GM18858 (cell line): ENCODE results near the gene SNCG.
"Not testable (repeated sequence)": the region's sequence is repeated elsewhere in the genome, so short reads cannot be mapped to it uniquely, and the experiment has no call there.

Experiments used
- ATAC-seq: cut with Tn5 transposase; IDR thresholded peaks from one replicate; pipeline ENCODE4 v1.9.1; 2021; ENCODE audit not compliant: unreplicated experiment

Gene SNCG

DNA sequence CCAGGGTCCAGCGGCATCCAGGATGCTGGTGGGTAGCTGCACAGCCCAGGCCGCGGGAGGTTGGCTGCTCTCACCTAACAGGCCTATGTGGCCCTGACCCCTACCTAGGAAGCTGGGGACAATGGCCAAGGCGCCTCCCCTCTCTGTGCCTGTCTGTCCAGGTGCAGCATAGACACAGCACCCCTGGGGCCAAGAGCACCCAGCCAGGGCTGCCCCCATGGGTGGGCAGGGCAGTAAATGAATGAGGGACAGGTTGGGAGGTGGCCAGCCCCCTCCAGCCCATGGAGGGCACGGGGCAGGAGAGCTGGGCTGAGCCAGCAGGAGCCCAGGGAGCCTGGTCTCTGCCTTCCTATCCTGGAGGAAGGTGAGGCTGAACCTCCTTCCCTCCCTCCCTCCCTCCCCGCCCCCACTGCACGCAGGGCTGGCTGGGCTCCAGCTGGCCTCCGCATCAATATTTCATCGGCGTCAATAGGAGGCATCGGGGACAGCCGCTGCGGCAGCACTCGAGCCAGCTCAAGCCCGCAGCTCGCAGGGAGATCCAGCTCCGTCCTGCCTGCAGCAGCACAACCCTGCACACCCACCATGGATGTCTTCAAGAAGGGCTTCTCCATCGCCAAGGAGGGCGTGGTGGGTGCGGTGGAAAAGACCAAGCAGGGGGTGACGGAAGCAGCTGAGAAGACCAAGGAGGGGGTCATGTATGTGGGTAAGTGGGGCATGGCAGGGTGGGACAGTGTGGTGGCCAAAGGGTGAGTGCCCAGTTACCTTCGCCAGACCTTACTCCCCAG is at the start of gene SNCG:
Gene SNCG (plus strand): TSS at position 484 of the 785 bp plus-strand sequence. CDS start 99 bp downstream, at position 583.
- no peak for ATAC-seq

- no peak for ATAC-seq
Measured at GRCh38 chr10:86914734-86915133, 43.7 kb upstream of the SNCG start.

DNA sequence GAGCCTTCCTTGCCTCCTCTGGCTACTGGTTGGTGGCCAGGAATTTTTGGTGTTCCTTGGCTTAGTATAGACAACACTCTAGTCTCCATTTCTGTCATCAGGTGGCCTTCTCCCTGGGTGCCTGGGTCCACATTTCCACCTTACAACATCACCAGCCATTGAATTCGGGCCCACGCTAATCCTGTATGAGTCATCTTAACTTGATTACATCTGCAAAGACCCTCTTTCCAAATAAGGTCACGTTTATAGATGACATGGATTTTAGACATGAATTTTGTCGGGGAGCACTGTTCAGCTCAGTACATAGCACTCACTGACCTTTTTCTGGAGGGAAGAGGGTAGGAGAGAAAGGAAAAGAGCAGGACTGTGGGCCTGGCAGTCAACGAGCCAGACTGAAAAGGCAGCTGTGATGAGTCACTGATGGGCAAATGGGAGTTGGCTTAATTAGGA is 40.4 kb upstream of the SNCG start:
- ATAC-seq: no peak

GRCh38 chr10:86922553-86922961 is 35.8 kb upstream of the SNCG start:
- no peak for ATAC-seq

DNA sequence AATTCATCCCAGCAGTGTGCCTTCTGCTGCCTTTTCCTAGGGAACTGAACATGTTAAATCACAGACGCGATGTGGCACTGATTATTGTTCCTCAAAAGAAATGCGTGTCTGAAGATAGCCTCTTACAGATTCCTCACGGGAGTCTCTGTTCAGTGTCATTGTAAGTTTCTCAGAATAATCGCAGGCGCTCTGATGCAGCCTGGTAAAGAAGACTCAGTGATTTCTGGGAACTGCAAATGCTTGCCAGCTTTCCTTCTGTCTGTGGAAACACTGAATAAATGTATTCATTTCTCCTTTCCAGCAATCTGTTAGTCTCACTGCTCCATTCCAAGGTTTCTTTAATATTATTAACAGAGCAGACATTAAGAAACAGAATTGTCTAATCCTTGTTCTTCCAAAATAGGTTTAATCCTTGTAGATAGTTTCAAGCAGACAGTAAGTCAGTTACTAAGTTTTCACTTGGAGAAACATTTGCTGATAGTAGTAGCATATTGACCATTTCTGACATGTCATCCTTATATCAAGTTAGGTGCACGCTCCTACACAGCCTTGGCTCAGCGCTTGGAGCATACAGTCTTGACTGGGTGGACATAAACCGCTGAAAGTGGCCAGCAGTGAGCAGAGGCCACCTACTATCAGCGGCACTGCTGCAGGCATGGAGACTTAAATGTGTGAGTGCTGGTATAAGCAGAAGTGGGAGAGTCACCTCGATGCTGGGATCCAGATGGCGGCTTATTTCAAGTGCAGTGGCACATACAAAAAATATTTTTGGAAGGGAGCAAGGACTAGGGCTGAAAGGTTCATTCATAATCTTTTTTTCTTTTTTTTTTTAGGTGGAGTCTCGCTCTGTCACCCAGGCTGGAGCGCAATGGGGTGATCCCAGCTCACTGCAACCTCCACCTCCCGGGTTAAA is 28.7 kb upstream of the SNCG start:
- no peak for ATAC-seq

GRCh38 chr10:86931872-86932271 is 26.5 kb upstream of the SNCG start:
- no peak for ATAC-seq

DNA sequence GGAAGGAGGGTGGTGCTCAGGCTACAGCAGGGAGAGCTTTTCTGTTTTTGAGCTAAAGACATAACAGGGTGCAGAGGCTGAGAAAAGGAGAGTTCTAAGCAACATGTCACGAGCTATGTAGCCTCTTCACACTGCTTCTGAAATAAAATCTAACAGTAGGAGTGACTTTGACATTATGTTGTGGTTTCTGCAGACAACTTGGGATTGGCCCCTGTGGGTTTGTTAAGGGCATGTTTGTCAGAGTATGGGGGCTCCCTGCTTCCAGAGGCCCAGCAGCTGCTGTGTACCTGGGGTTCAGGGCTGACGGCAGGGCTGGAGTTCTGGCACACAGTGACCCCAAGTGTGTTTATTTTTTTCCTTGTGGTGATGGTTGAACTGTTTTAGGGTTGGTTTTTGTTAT is 25.7 kb upstream of the SNCG start:
- no peak for ATAC-seq

GRCh38 chr10:86934162-86934711 is 24.2 kb upstream of the SNCG start:
- ATAC-seq: not testable (repeated sequence)

DNA sequence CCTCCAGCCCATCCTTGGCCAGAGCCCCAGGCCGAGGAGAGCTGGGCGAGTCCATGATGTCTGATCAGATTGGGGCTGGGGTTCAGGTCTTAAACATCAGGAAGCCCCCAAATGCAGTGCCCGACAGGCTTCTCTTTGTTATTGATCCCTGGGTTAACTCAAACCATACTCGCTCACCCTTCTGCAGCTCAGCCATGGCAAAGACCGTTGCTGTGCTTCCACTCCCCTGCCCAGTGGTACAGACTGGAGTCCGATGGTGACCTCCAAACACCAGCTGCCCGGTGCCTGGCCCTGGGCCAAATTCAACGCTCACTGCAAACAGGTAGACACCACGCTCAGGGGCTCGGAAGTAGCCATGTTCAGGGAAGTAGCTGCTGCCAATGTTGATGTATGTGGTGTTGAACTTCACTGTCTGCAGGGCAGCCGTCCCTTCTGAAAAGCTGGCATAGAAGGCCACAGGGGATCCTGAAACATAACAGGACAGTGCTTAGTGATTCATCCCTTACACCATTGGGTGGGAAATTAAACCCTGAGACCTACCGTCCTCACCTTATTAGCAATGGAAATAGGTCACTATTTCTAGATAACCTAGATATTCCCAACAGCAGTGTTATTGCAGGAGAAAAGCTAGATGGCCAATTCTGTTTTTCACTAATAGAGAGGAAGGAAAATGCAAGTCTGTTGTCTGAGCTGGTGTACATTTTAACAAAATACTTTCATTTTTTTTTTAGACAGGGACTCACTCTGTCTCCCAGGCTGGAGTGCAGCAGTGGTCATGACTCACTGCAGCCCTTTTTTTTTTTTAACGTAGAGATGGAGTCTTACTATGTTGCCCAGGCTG is 21.5 kb upstream of the SNCG start:
- no peak for ATAC-seq

GRCh38 chr10:86937502-86938154 is 20.8 kb upstream of the SNCG start:
- ATAC-seq: no peak

- ATAC-seq: no peak
Measured at GRCh38 chr10:86938260-86938659, 20.1 kb upstream of the SNCG start.

GRCh38 chr10:86940076-86940475 is 18.3 kb upstream of the SNCG start:
- not testable (repeated sequence) for ATAC-seq

DNA sequence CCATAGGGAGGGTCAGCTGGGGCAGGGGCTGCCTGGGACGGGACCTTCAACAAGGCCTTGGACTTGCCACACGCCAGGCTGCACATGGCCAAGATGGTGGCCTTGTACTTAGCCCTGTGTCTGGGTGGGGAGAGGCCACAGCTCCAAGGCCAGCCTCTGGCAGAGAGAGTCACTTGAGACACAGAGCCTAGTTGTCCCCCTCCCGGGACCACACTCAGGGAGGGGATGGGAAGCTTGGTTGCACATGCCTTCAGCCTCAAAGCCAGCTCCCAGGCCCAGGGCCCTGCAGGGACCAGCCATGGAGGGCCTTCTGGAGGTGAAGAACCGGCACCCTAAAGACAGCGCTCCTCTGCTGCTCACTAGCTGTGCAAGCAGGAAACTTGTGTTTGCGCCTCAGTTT is 17.7 kb upstream of the SNCG start:
- ATAC-seq: no peak

- no peak for ATAC-seq
Measured at GRCh38 chr10:86941426-86941825, 17.0 kb upstream of the SNCG start.

DNA sequence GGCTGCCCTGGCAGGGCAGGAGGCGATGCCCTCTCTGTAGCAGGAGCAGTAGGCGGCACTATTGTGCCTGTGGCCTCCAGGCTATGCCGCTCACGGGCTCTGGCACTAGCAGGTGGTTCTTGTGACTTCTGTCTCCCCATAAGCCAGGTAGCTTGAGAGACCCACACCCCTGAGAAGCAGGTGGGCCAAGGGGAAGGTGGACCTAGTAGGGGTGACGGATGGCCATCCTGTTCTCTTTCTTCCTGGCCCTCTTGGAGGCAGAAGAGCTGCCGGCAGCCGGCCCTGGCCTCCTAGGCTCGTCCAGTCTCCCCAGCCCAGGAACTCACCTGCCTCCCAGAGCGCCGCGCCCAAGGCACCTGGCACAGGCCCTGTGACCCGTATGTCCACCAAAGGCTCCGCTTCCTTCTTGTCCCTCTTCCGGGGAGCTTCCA is 16.4 kb upstream of the SNCG start:
- ATAC-seq: no peak

GRCh38 chr10:86942441-86943315 is 15.7 kb upstream of the SNCG start:
- no peak for ATAC-seq

- ATAC-seq: no peak
Measured at GRCh38 chr10:86943316-86944030, 14.9 kb upstream of the SNCG start.

DNA sequence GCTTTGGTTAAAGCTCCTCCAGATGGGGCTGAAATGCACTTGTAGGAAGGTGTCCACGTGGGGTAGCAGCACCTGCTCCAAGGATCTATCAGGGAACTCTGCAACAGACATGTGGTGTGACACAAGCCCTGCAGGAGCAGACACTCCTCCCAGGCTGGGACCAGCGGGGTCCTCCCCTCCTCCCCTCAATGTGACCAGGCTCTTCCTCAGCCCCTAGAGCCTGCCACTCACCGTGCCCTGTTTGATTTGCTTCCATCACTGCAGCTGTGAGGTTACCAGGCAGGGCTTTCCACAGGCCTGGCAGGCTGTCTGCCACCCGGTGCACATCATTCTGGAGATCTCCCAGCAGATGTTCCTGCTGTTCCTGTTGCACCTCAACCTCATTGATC is 14.4 kb upstream of the SNCG start:
- ATAC-seq: no peak

DNA sequence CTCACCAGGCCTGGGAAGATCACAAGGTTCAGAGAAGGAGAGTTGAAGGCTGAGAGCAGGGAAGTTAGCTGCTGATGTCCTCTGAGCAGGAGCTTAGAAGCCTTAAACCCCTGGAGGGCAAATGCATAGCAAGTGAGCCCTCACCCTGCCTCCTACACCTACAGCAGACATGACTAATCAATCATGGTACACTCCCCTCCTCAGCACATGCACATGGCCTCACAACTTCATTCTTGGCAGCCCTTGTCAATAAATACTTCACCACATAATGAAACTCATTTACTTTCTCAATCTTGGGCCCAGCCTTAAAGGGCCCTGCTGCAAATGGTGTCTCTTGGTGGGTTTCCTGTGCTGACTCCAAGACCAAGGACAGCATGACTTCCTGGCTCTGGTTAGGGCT is 13.9 kb upstream of the SNCG start:
- ATAC-seq: no peak
